ENCODE measurements around the gene PLCXD1. TPM values are rescaled to one million over a fixed set of nuclear protein-coding genes. Genes with fewer than 3 reads are reported as not detected.

Gene PLCXD1
- total RNA-seq, 1 experiment from 2014 or later, result 8.7 TPM

GRCh38 chrX:340121-340520 is 58.9 kb downstream of the PLCXD1 start:
- ChIA-PET POLR2A (ENCODE audit: unreplicated experiment) (no interaction called here), CTCF (no interaction called here)
- H4K20me1 ChIP-seq (ENCODE audit: insufficient read depth), result no peaks in the 10 kb centered on the region
- no peak overlapping the region for H3K4me2 ChIP-seq
- H3K4me1 ChIP-seq (replicated peaks; ENCODE audit: insufficient read depth), result no peaks in the 10 kb centered on the region
- H3K9me2 ChIP-seq (ENCODE audit: insufficient read depth), result no peaks in the 10 kb centered on the region
- TF ChIP-seq CTCF (conservative IDR thresholded peaks at IDR 0.05) (no peak), EZH2 (IDR thresholded peaks at IDR 0.05; ENCODE audit: low read depth) (no peak)
- H3K9me3 ChIP-seq (ENCODE audit: insufficient read depth, low read depth), result no peaks in the 10 kb centered on the region
- H3K36me3 ChIP-seq (ENCODE audit: low read depth), result no peaks in the 10 kb centered on the region
- DNase-seq, result no peak
- no peaks in the 10 kb centered on the region for H3F3A ChIP-seq (ENCODE audit: insufficient read depth, low read depth)
- H3K27me3 ChIP-seq (ENCODE audit: insufficient read depth, low read depth), result no peaks in the 10 kb centered on the region
- no peaks in the 10 kb centered on the region for H3K79me2 ChIP-seq (ENCODE audit: low read depth)
- intact Hi-C loops (cut with micrococcal nuclease; ENCODE audit: unreplicated experiment), result no loop called here
- H2AFZ ChIP-seq, result no peak overlapping the region
- no TSS peak for BruUV-seq (replicated peaks)
- H3K27ac ChIP-seq, result no peak overlapping the region
- no peak overlapping the region for H3K4me3 ChIP-seq

GRCh38 chrX:340641-341423 is 59.7 kb downstream of the PLCXD1 start:
- H3K4me3 ChIP-seq, result no peak overlapping the region
- no peak overlapping the region for H3K4me2 ChIP-seq
- no TSS peak for BruUV-seq (replicated peaks)
- no peak for TF ChIP-seq CTCF (conservative IDR thresholded peaks at IDR 0.05)
- TF ChIP-seq EZH2 (IDR thresholded peaks at IDR 0.05; ENCODE audit: low read depth), result no peak
- H4K20me1 ChIP-seq (ENCODE audit: insufficient read depth), result no peaks in the 10 kb centered on the region
- no peaks in the 10 kb centered on the region for H3K79me2 ChIP-seq (ENCODE audit: low read depth)
- H3F3A ChIP-seq (ENCODE audit: insufficient read depth, low read depth), result no peaks in the 10 kb centered on the region
- H3K9me2 ChIP-seq (ENCODE audit: insufficient read depth), result no peaks in the 10 kb centered on the region
- H3K9me3 ChIP-seq (ENCODE audit: insufficient read depth, low read depth), result no peaks in the 10 kb centered on the region
- H3K36me3 ChIP-seq (ENCODE audit: low read depth), result no peaks in the 10 kb centered on the region
- H3K4me1 ChIP-seq (replicated peaks; ENCODE audit: insufficient read depth), result no peaks in the 10 kb centered on the region
- no peaks in the 10 kb centered on the region for H3K27me3 ChIP-seq (ENCODE audit: insufficient read depth, low read depth)
- intact Hi-C loops (cut with micrococcal nuclease; ENCODE audit: unreplicated experiment), result no loop called here
- DNase-seq, result no peak
- CTCF ChIA-PET, result no interaction called here
- no peak overlapping the region for H2AFZ ChIP-seq
- POLR2A ChIA-PET (ENCODE audit: unreplicated experiment), result no interaction called here
- no peak overlapping the region for H3K27ac ChIP-seq

GRCh38 chrX:341541-342101 is 60.4 kb downstream of the PLCXD1 start:
- Histone ChIP-seq H3K9me2 (ENCODE audit: insufficient read depth) (no peaks in the 10 kb centered on the region), H3K9me3 (ENCODE audit: insufficient read depth, low read depth) (no peaks in the 10 kb centered on the region), H3K4me1 (replicated peaks; ENCODE audit: insufficient read depth) (no peaks in the 10 kb centered on the region), H3K79me2 (ENCODE audit: low read depth) (no peaks in the 10 kb centered on the region), H3K36me3 (ENCODE audit: low read depth) (no peaks in the 10 kb centered on the region), H2AFZ (no peak overlapping the region), H4K20me1 (ENCODE audit: insufficient read depth) (no peaks in the 10 kb centered on the region), H3F3A (ENCODE audit: insufficient read depth, low read depth) (no peaks in the 10 kb centered on the region), H3K4me3 (no peak overlapping the region), H3K4me2 (no peak overlapping the region), H3K27me3 (ENCODE audit: insufficient read depth, low read depth) (no peaks in the 10 kb centered on the region), H3K27ac (no peak overlapping the region)
- BruUV-seq (replicated peaks), result no TSS peak
- CTCF ChIA-PET, result no interaction called here
- intact Hi-C loops (cut with micrococcal nuclease; ENCODE audit: unreplicated experiment), result no loop called here
- no peak for DNase-seq
- POLR2A ChIA-PET (ENCODE audit: unreplicated experiment), result no interaction called here
- TF ChIP-seq CTCF (conservative IDR thresholded peaks at IDR 0.05) (no peak), EZH2 (IDR thresholded peaks at IDR 0.05; ENCODE audit: low read depth) (no peak)
